Nephron (organoid): Measurements from ENCODE around the gene MAGI2.

Experiments used
- H3K27ac Mint-ChIP-seq, 3 experiments: 2 replicates each; pipeline ENCODE4 v1.8.0; 2020; ENCODE audit warnings: mixed read lengths in 3 of 3, mild to moderate bottlenecking in 2 of 3, moderate library complexity in 1 of 3
- H3K27me3 Mint-ChIP-seq: 2 replicates; pipeline ENCODE4 v1.8.0; 2021; ENCODE audit warnings: low read depth, mild to moderate bottlenecking, moderate library complexity, mixed read lengths
- H3K36me3 Mint-ChIP-seq: 2 replicates; pipeline ENCODE4 v1.8.0; 2020; ENCODE audit warnings: low read depth, mixed read lengths
- H3K4me1 Mint-ChIP-seq: 2 replicates; pipeline ENCODE4 v1.8.0; 2020; ENCODE audit warnings: mixed read lengths
- H3K4me3 Mint-ChIP-seq, 3 experiments: 2 replicates each; pipeline ENCODE4 v1.8.0; 2020; ENCODE audit warnings: mild to moderate bottlenecking in 3 of 3, mixed read lengths in 3 of 3, moderate library complexity in 2 of 3
- H3K9me3 Mint-ChIP-seq: 2 replicates; pipeline ENCODE4 v1.8.0; 2020; ENCODE audit warnings: mixed read lengths
- CTCF ChIP-seq, 3 experiments: fragments of 200-600 bp; sonication (generic); IDR thresholded peaks; one replicate each; pipeline ENCODE4 v1.5.0; 2021; ENCODE audit warnings: antibody characterized with exemption in 3 of 3; ENCODE audit not compliant: unreplicated experiment in 3 of 3

Gene MAGI2

GRCh38 chr7:78112488-78112887, 1341.0 kb downstream of the MAGI2 start:
- H3K27ac Mint-ChIP-seq: no peak overlapping the region
- TF ChIP-seq CTCF (IDR thresholded peaks at IDR 0.05; ENCODE audit: unreplicated experiment in 3 of 3): no peak
- H3K9me3 Mint-ChIP-seq: peaks cover 6% of the 10 kb centered on the region
- H3K4me1 Mint-ChIP-seq: peaks cover 6% of the 10 kb centered on the region
- peaks cover 17% of the 10 kb centered on the region for H3K36me3 Mint-ChIP-seq
- H3K27me3 Mint-ChIP-seq: no peaks in the 10 kb centered on the region
- no peak overlapping the region for H3K4me3 Mint-ChIP-seq

GRCh38 chr7:78111386-78111785, 1342.1 kb downstream of the MAGI2 start:
- Mint-ChIP-seq H3K4me1 (peaks cover 6% of the 10 kb centered on the region), H3K27ac (no peak overlapping the region), H3K9me3 (peaks cover 9% of the 10 kb centered on the region), H3K27me3 (no peaks in the 10 kb centered on the region), H3K36me3 (peaks cover 22% of the 10 kb centered on the region), H3K4me3 (no peak overlapping the region)
- TF ChIP-seq CTCF (IDR thresholded peaks at IDR 0.05; ENCODE audit: unreplicated experiment in 3 of 3): no peak

- TF ChIP-seq CTCF (IDR thresholded peaks at IDR 0.05; ENCODE audit: unreplicated experiment in 3 of 3): no peak
- Mint-ChIP-seq H3K27ac (no peak overlapping the region), H3K36me3 (peaks cover 26% of the 10 kb centered on the region), H3K9me3 (peaks cover 16% of the 10 kb centered on the region), H3K4me3 (no peak overlapping the region), H3K27me3 (no peaks in the 10 kb centered on the region), H3K4me1 (peaks cover 3% of the 10 kb centered on the region)
Measured at GRCh38 chr7:78103475-78103874, 1350.0 kb downstream of the MAGI2 start.

- Mint-ChIP-seq H3K4me3 (no peak overlapping the region), H3K9me3 (peaks cover 9% of the 10 kb centered on the region), H3K4me1 (no peaks in the 10 kb centered on the region), H3K27ac (no peak overlapping the region), H3K27me3 (no peaks in the 10 kb centered on the region), H3K36me3 (peaks cover 10% of the 10 kb centered on the region)
- TF ChIP-seq CTCF (IDR thresholded peaks at IDR 0.05; ENCODE audit: unreplicated experiment in 3 of 3): no peak
Measured at GRCh38 chr7:78101076-78101475, 1352.4 kb downstream of the MAGI2 start.

GRCh38 chr7:78099715-78100394, 1353.6 kb downstream of the MAGI2 start:
- Mint-ChIP-seq H3K36me3 (peaks cover 8% of the 10 kb centered on the region), H3K27ac (no peak overlapping the region), H3K4me1 (no peaks in the 10 kb centered on the region), H3K4me3 (no peak overlapping the region), H3K27me3 (no peaks in the 10 kb centered on the region), H3K9me3 (peaks cover 12% of the 10 kb centered on the region)
- no peak for TF ChIP-seq CTCF (IDR thresholded peaks at IDR 0.05; ENCODE audit: unreplicated experiment in 3 of 3)

- no peaks in the 10 kb centered on the region for H3K36me3 Mint-ChIP-seq
- H3K27me3 Mint-ChIP-seq: no peaks in the 10 kb centered on the region
- peaks cover 4% of the 10 kb centered on the region for H3K9me3 Mint-ChIP-seq
- no peak overlapping the region for H3K27ac Mint-ChIP-seq
- no peak overlapping the region for H3K4me3 Mint-ChIP-seq
- H3K4me1 Mint-ChIP-seq: no peaks in the 10 kb centered on the region
- no peak for TF ChIP-seq CTCF (IDR thresholded peaks at IDR 0.05; ENCODE audit: unreplicated experiment in 3 of 3)
Measured at GRCh38 chr7:78095549-78095948, 1357.9 kb downstream of the MAGI2 start.
